AG04449 (cell line): ENCODE measurements around the gene LARP6.

Experiments
- CTCF ChIA-PET: fragments of 350-600 bp; formaldehyde crosslinking; extraction: SDS; loops from one replicate; lab custom pipeline; 2021; ENCODE audit warnings: antibody characterized with exemption; lab: Yijun Ruan, JAX
- POLR2A ChIA-PET: fragments of 400-600, 350-600 bp; formaldehyde crosslinking; extraction: SDS; loops from one replicate; lab custom pipeline; 2020; ENCODE audit warnings: antibody characterized with exemption, inconsistent platforms; lab: Yijun Ruan, JAX
- DNase-seq: peaks from one replicate; pipeline ENCODE4 v3.0.0-alpha.2; 2010; ENCODE audit warnings: low read depth, low spot score
- H3K4me3 ChIP-seq: 2 replicates; pipeline ENCODE4 v1.5.1; 2011; ENCODE audit warnings: low read depth, mild to moderate bottlenecking, control low read depth, low read length
- TF ChIP-seq, protein P1 (sequence below): IDR thresholded peaks from one replicate; pipeline ENCODE4 v1.5.1; 2011; ENCODE audit warnings: mild to moderate bottlenecking, moderate library complexity, low read length, control low read depth, inconsistent platforms; ENCODE audit not compliant: insufficient read depth; ENCODE audit errors: missing control alignments

Gene LARP6

DNA sequence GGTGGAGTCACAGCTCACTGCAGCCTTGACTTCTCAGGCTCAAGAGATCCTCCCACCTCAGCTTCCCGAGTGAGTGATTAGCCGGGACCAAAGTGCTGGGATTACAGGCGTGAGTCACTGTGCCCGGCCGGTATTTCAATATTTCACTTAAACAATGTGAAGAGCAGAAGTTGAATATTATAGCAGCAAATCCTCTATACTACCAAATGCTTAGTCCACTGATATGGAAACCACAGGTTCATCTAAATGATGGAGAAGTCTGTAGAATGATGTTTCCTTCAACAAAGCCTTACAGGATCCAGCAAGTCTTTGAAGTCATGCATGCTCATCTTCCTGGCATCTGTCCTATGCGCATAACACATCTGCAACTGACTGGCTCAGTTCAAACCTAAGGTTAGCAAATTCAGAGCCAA lies 70.3 kb downstream of the LARP6 start:
- TF ChIP-seq, protein P1, sequence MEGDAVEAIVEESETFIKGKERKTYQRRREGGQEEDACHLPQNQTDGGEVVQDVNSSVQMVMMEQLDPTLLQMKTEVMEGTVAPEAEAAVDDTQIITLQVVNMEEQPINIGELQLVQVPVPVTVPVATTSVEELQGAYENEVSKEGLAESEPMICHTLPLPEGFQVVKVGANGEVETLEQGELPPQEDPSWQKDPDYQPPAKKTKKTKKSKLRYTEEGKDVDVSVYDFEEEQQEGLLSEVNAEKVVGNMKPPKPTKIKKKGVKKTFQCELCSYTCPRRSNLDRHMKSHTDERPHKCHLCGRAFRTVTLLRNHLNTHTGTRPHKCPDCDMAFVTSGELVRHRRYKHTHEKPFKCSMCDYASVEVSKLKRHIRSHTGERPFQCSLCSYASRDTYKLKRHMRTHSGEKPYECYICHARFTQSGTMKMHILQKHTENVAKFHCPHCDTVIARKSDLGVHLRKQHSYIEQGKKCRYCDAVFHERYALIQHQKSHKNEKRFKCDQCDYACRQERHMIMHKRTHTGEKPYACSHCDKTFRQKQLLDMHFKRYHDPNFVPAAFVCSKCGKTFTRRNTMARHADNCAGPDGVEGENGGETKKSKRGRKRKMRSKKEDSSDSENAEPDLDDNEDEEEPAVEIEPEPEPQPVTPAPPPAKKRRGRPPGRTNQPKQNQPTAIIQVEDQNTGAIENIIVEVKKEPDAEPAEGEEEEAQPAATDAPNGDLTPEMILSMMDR, result no peak
- no peak for DNase-seq
- POLR2A ChIA-PET, result interaction anchor here (1.1 kb wide), 1 partner anchor 20 kb away, joined by 4 read pairs; the partner anchor contains the start of gene UACA
- no peak overlapping the region for H3K4me3 ChIP-seq
- CTCF ChIA-PET, result interaction anchor here (1.3 to 1.8 kb wide), 5 partner anchors 9 to 104 kb away, joined by 3 to 5 read pairs (median 4); no protein-coding TSS in a partner anchor

DNA sequence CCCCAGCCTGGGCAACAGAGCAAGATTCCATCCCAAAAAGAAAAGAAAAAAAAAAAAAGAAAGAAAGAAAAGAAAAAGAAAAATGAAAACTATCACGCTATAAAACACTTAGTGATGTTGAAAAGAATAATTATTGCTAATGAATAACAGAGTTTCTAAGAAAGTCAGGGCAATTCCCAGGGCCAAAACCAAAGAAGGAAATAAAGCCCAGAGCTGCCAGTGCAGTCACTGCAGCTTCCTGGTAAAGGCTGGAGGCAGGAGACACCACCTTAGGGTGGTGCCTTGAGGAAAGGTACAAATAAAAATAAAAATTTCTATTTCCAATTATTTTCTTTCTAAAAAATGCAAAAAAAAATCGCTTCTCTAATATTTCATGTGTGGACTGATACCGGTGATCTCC lies 70.9 kb downstream of the LARP6 start:
- H3K4me3 ChIP-seq, result no peak overlapping the region
- CTCF ChIA-PET, result interaction anchor here (1.3 to 1.8 kb wide), 4 partner anchors 9 to 61 kb away, joined by 3 to 5 read pairs (median 4); no protein-coding TSS in a partner anchor
- TF ChIP-seq, protein P1, result no peak
- POLR2A ChIA-PET, result interaction anchor here (1.1 kb wide), 1 partner anchor 20 kb away, joined by 4 read pairs; the partner anchor contains the start of gene UACA
- DNase-seq, result no peak

DNA sequence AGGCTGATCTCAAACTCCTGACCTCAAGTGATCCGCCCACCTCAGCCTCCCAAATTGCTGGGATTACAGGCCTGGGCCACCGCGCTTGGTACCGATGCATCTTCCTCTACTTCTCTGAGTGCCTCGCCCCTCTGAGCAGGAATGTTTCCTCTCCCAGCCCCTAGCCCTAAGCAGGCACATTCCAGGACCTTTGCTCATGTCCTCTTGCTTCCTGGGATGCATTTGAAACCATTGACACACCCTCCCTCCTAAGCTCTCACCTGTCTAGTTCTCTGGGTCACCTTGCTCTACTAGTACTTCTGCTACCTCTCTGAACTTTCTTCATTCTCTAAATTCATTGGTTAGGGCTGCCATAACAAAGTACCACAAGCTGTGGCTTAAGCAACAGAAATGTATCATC lies 72.7 kb downstream of the LARP6 start:
- TF ChIP-seq, protein P1, result no peak
- DNase-seq, result no peak
- ChIA-PET CTCF (interaction anchor here (0.6 kb wide), 1 partner anchor 29 kb away, joined by 3 read pairs; no protein-coding TSS in a partner anchor), POLR2A (no interaction called here)
- H3K4me3 ChIP-seq, result no peak overlapping the region
